Stomach (tissue), 9 donors: ENCODE data around the gene PNMA6E. TPM values are rescaled to one million over a fixed set of nuclear protein-coding genes. Genes with fewer than 3 reads are reported as not detected.

Source experiments
- DNase-seq, 2 donors: peaks; one replicate each; pipeline versions ENCODE4 v3.0.0 to v3.0.0-alpha.2; 2013 to 2019
- H3K27ac ChIP-seq, 5 donors: fragments of 200-600 bp in 4 of 5; sonication (generic) in 4 of 5; one replicate each; pipeline ENCODE4 v1.5.1; 2013 to 2019; ENCODE audit warnings: mild to moderate bottlenecking in 1 of 5, moderate library complexity in 1 of 5
- H3K27me3 ChIP-seq, 3 donors: fragments of 200-600 bp; sonication (generic); one replicate each; pipeline ENCODE4 v1.5.1; 2017 to 2019; ENCODE audit warnings: mixed run types in 1 of 3
- H3K36me3 ChIP-seq, 4 donors: fragments of 200-600 bp; sonication (generic); 1 replicate in 3 of 4; 2 replicates in 1 of 4; pipeline ENCODE4 v1.5.1; 2016 to 2019
- H3K4me1 ChIP-seq, 4 donors: fragments of 200-600 bp; sonication (generic); one replicate each; pipeline ENCODE4 v1.5.1; 2016 to 2019
- H3K4me3 ChIP-seq, 4 donors: fragments of 200-600 bp; sonication (generic) in 3 of 4; one replicate each; pipeline ENCODE4 v1.5.1; 2016 to 2019; ENCODE audit warnings: mild to moderate bottlenecking in 1 of 4
- H3K9me3 ChIP-seq, 4 donors: fragments of 200-600 bp; sonication (generic); one replicate each; pipeline ENCODE4 v1.5.1; 2016 to 2019
- EP300 ChIP-seq: sonication (generic); formaldehyde crosslinking; IDR thresholded peaks from one replicate; pipeline ENCODE4 v1.6.1; 2017; ENCODE audit warnings: antibody characterized with exemption
- POLR2A ChIP-seq, 4 donors: fragments of 450-650 bp; IDR thresholded peaks; one replicate each; pipeline ENCODE4 v1.6.1; 2016; ENCODE audit warnings: antibody characterized with exemption in 4 of 4, control low read depth in 2 of 4, mild to moderate bottlenecking in 1 of 4, moderate library complexity in 1 of 4
- POLR2AphosphoS5 ChIP-seq, 3 donors: sonication (generic); formaldehyde crosslinking; IDR thresholded peaks; one replicate each; pipeline ENCODE4 v1.6.1; 2016; ENCODE audit warnings: antibody characterized with exemption in 3 of 3
- WGBS, 5 donors: extraction: QIAGEN DNeasy Blood & Tissue Kit in 3 of 5; methylation state at CpG; one replicate each; pipeline versions ENCODE4 v1.1.5 to v1.1.7; 2013 to 2018; 5-methylcytosine and 5-hydroxymethylcytosine counted together
- intact Hi-C: fragments of 100-400 bp; cut with DNase I; formaldehyde crosslinking; loops from one replicate; pipeline ENCODE4 v1.15.1; 2023; ENCODE audit warnings: low total_unique reads
- polyA plus RNA-seq, 3 donors: library from polyadenylated mRNA; stranded (reverse); fragments of 200-250 nt; gene quantifications; one replicate each; pipeline ENCODE4 v1.2.3, GENCODE V29; 2013
- small RNA-seq, 4 donors: library from RNA; depleted of rRNA; stranded (forward); fragments of <200 nt; gene quantifications; one replicate each; pipeline ENCODE3, GENCODE V24; 2016
- total RNA-seq, 5 donors: library from RNA; depleted of rRNA; stranded (reverse); fragments of >200 nt; gene quantifications; one replicate each; pipeline versions ENCODE4 v1.1.0 to v1.2.3, GENCODE V29; 2014 to 2016
- TF ChIP-seq, protein P1 (sequence below), 7 experiments: fragments of 450-650 bp in 4 of 7; fragments of 200-600 bp in 3 of 7; sonication (generic) in 3 of 7; IDR thresholded peaks; one replicate each; pipeline ENCODE4 v1.5.1; 2016 to 2019; ENCODE audit warnings: antibody characterized with exemption in 7 of 7, control low read depth in 2 of 7, mild to moderate bottlenecking in 1 of 7
- donor health status: healthy with polysubstance abuse.
- donor health status: Bipolar disorder and iron deficiency.
- donor health status: healthy.

Gene PNMA6E
- total and polyA plus RNA-seq, 8 donors = not detected

DNA sequence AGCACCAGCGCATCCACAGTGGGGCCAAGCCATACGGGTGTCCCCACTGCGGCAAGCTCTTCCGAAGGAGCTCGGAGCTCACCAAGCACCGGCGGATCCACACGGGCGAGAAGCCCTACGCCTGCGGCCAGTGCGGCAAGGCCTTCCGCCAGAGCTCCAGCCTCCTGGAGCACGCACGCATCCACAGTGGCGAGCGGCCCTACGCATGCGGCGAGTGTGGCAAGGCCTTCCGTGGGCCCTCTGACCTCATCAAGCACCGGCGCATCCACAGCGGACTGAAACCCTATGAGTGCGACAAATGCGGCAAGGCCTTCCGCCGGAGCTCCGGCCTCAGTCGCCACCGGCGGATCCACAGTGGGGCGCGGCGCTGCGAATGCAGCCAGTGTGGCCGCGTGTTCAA is 53.6 kb downstream of the PNMA6E start:
- Histone ChIP-seq H3K36me3 (peaks cover 0 to 67% (median 55%) of the 10 kb centered on the region in 4 donors), H3K27me3 (no peaks in the 10 kb centered on the region), H3K4me3 (no peak overlapping the region), H3K4me1 (no peaks in the 10 kb centered on the region), H3K9me3 (peaks cover 0 to 5% (median 0%) of the 10 kb centered on the region in 4 donors), H3K27ac (no peak overlapping the region)
- 89 to 98% (median 97%) methylated on average over 14 to 38 of the region's 38 CpGs for WGBS, 5 donors
- intact Hi-C loops = no loop called here
- DNase-seq = no peak
- TF ChIP-seq, protein P1, sequence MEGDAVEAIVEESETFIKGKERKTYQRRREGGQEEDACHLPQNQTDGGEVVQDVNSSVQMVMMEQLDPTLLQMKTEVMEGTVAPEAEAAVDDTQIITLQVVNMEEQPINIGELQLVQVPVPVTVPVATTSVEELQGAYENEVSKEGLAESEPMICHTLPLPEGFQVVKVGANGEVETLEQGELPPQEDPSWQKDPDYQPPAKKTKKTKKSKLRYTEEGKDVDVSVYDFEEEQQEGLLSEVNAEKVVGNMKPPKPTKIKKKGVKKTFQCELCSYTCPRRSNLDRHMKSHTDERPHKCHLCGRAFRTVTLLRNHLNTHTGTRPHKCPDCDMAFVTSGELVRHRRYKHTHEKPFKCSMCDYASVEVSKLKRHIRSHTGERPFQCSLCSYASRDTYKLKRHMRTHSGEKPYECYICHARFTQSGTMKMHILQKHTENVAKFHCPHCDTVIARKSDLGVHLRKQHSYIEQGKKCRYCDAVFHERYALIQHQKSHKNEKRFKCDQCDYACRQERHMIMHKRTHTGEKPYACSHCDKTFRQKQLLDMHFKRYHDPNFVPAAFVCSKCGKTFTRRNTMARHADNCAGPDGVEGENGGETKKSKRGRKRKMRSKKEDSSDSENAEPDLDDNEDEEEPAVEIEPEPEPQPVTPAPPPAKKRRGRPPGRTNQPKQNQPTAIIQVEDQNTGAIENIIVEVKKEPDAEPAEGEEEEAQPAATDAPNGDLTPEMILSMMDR (IDR thresholded peaks at IDR 0.05) = no peak
- TF ChIP-seq EP300 = no peak
- no peak for TF ChIP-seq POLR2AphosphoS5 (IDR thresholded peaks at IDR 0.05)
- no peak for TF ChIP-seq POLR2A (IDR thresholded peaks at IDR 0.05)

Small RNA genes within 50 kb of the gene (small RNA-seq; reads per million reads assigned to genes)
- gene AC152007.1 (0 reads per million in 4 donors), gene RN7SL667P (0 reads per million in 4 donors)

Other genes starting within 250 kb of the PNMA6E start
- not detected for gene MAGEA1, start 222.1 kb downstream of the PNMA6E start, total RNA-seq
- not detected for gene MAGEA1, start 222.1 kb downstream of the PNMA6E start, polyA plus RNA-seq
- not detected for gene PNMA6F, start 79.6 kb downstream of the PNMA6E start, total RNA-seq
- gene PNMA6F, start 79.6 kb downstream of the PNMA6E start, polyA plus RNA-seq = not detected
- 10 to 100 TPM in 3 of 5 donors, 1 to 10 TPM in 1, under 1 TPM in 1; 0.87 to 13.4 (median 10.3) TPM for gene ZNF275, start 67.2 kb downstream of the PNMA6E start, total RNA-seq
- gene ZNF275, start 67.2 kb downstream of the PNMA6E start, polyA plus RNA-seq = 1 to 10 TPM; 2.4 to 4.6 (median 2.8) TPM
- under 1 TPM in 2 of 5 donors, not detected in 3; under 0.01 to 0.92 TPM for gene ZFP92, start 10.1 kb upstream of the PNMA6E start, total RNA-seq
- under 1 TPM; 0.13 to 0.75 (median 0.31) TPM for gene ZFP92, start 10.1 kb upstream of the PNMA6E start, polyA plus RNA-seq
- gene TREX2, start 44.7 kb upstream of the PNMA6E start, total RNA-seq = 10 to 100 TPM in 1 of 5 donors, 1 to 10 TPM in 2, not detected in 2; 2.2 to 13.3 (median 5.1) TPM
- gene TREX2, start 44.7 kb upstream of the PNMA6E start, polyA plus RNA-seq = 1 to 10 TPM in 1 of 3 donors, under 1 TPM in 1, not detected in 1; 0.62 to 1.2 TPM
- gene HAUS7, start 69.2 kb upstream of the PNMA6E start, total RNA-seq = 10 to 100 TPM in 2 of 5 donors, 1 to 10 TPM in 3; 1.8 to 17.9 (median 6.4) TPM
- 10 to 100 TPM; 31.3 to 75.3 (median 41.7) TPM for gene HAUS7, start 69.2 kb upstream of the PNMA6E start, polyA plus RNA-seq
- 10 to 100 TPM in 3 of 5 donors, 1 to 10 TPM in 2; 6.2 to 64.3 (median 21.9) TPM for gene BGN, start 93.6 kb upstream of the PNMA6E start, total RNA-seq
- 10 to 100 TPM in 2 of 3 donors, 1 to 10 TPM in 1; 9.3 to 22.7 (median 10.5) TPM for gene BGN, start 93.6 kb upstream of the PNMA6E start, polyA plus RNA-seq
- under 1 TPM in 1 of 5 donors, not detected in 4; 0.55 TPM for gene ATP2B3, start 116.3 kb upstream of the PNMA6E start, total RNA-seq
- under 1 TPM in 1 of 3 donors, not detected in 2; 0.03 TPM for gene ATP2B3, start 116.3 kb upstream of the PNMA6E start, polyA plus RNA-seq
- 10 to 100 TPM in 3 of 5 donors, under 1 TPM in 1, not detected in 1; 0.58 to 55.4 (median 17.0) TPM for gene CCNQ, start 197.8 kb upstream of the PNMA6E start, total RNA-seq
- 10 to 100 TPM; 26.2 to 36.5 (median 32.2) TPM for gene CCNQ, start 197.8 kb upstream of the PNMA6E start, polyA plus RNA-seq
- gene DUSP9, start 245.9 kb upstream of the PNMA6E start, total RNA-seq = under 1 TPM in 1 of 5 donors, not detected in 4; 0.18 TPM
- under 1 TPM in 1 of 3 donors, not detected in 2; 0.25 TPM for gene DUSP9, start 245.9 kb upstream of the PNMA6E start, polyA plus RNA-seq